ENCODE data around the gene TMEM167A.

The TMEM167A gene

GRCh38 chr5:83095957-83096539 is 18.9 kb upstream of the TMEM167A start:
- Histone ChIP-seq H3K27ac (ENCODE audit: low read length, poor library complexity, severe bottlenecking) (no peak overlapping the region), H3K23ac (ENCODE audit: low read length in 2 of 2) (no peak overlapping the region), H3K27me3 (ENCODE audit: control insufficient read depth in 1 of 2, insufficient read depth in 1 of 2, low read length in 2 of 2) (no peaks in the 10 kb centered on the region), H3K4me3 (ENCODE audit: insufficient read depth in 1 of 2, low read depth in 1 of 2, low read length in 2 of 2) (peak overlapping the region in 1 of 2 experiments; percentile 21), H2AK5ac (ENCODE audit: low read length, severe bottlenecking) (peak overlapping the region; percentile 45), H2BK12ac (ENCODE audit: low read length in 2 of 2) (no peak overlapping the region), H2AFZ (ENCODE audit: low read depth, low read length) (no peak overlapping the region), H2BK120ac (ENCODE audit: low read depth, low read length) (no peak overlapping the region), H2BK5ac (ENCODE audit: low read depth, low read length, poor library complexity, severe bottlenecking) (no peak overlapping the region), H3K4me2 (ENCODE audit: low read length, poor library complexity, severe bottlenecking) (no peak overlapping the region), H2BK15ac (ENCODE audit: low read depth, poor library complexity, severe bottlenecking) (peak overlapping the region; percentile 36), H4K91ac (ENCODE audit: low read length) (no peak overlapping the region), H3K18ac (ENCODE audit: low read depth in 1 of 2, low read length in 2 of 2) (no peak overlapping the region), H3K4ac (ENCODE audit: low read depth in 1 of 2, low read length in 2 of 2) (no peak overlapping the region), H3K14ac (ENCODE audit: low read length in 2 of 2) (no peak overlapping the region), H3K9me3 (ENCODE audit: control insufficient read depth, low read length) (peaks cover 18% of the 10 kb centered on the region), H3K79me1 (replicated peaks; ENCODE audit: low read length, poor library complexity, severe bottlenecking) (peaks cover 9% of the 10 kb centered on the region), H3K9ac (ENCODE audit: low read length) (peak overlapping the region; percentile 19), H3K36me3 (ENCODE audit: control insufficient read depth in 1 of 2, insufficient read depth in 2 of 2, low read depth in 1 of 2, low read length in 2 of 2) (no peaks in the 10 kb centered on the region), H3K4me1 (ENCODE audit: control insufficient read depth, insufficient read depth, low read depth, low read length) (peaks cover 7% of the 10 kb centered on the region), H4K8ac (ENCODE audit: low read length) (no peak overlapping the region)
- peak; percentile 85 for DNase-seq
- WGBS: 51% methylated on average over 6 of the region's 6 CpGs

GRCh38 chr5:83095163-83095956 is 18.2 kb upstream of the TMEM167A start:
- Histone ChIP-seq H4K8ac (ENCODE audit: low read length) (no peak overlapping the region), H3K14ac (ENCODE audit: low read length in 2 of 2) (no peak overlapping the region), H2AFZ (ENCODE audit: low read depth, low read length) (no peak overlapping the region), H3K4me2 (ENCODE audit: low read length, poor library complexity, severe bottlenecking) (no peak overlapping the region), H3K18ac (ENCODE audit: low read depth in 1 of 2, low read length in 2 of 2) (no peak overlapping the region), H3K9ac (ENCODE audit: low read length) (peak overlapping the region; percentile 19), H3K36me3 (ENCODE audit: control insufficient read depth in 1 of 2, insufficient read depth in 2 of 2, low read depth in 1 of 2, low read length in 2 of 2) (no peaks in the 10 kb centered on the region), H2BK5ac (ENCODE audit: low read depth, low read length, poor library complexity, severe bottlenecking) (no peak overlapping the region), H2AK5ac (ENCODE audit: low read length, severe bottlenecking) (no peak overlapping the region), H3K4me3 (ENCODE audit: insufficient read depth in 1 of 2, low read depth in 1 of 2, low read length in 2 of 2) (no peak overlapping the region), H4K91ac (ENCODE audit: low read length) (no peak overlapping the region), H3K4me1 (ENCODE audit: control insufficient read depth, insufficient read depth, low read depth, low read length) (peaks cover 7% of the 10 kb centered on the region), H3K79me1 (replicated peaks; ENCODE audit: low read length, poor library complexity, severe bottlenecking) (peaks cover 9% of the 10 kb centered on the region), H3K9me3 (ENCODE audit: control insufficient read depth, low read length) (peaks cover 18% of the 10 kb centered on the region), H3K27ac (ENCODE audit: low read length, poor library complexity, severe bottlenecking) (no peak overlapping the region), H3K23ac (ENCODE audit: low read length in 2 of 2) (no peak overlapping the region), H2BK120ac (ENCODE audit: low read depth, low read length) (no peak overlapping the region), H3K4ac (ENCODE audit: low read depth in 1 of 2, low read length in 2 of 2) (peak overlapping the region in 1 of 2 experiments; percentile 2), H2BK15ac (ENCODE audit: low read depth, poor library complexity, severe bottlenecking) (no peak overlapping the region), H3K27me3 (ENCODE audit: control insufficient read depth in 1 of 2, insufficient read depth in 1 of 2, low read length in 2 of 2) (no peaks in the 10 kb centered on the region), H2BK12ac (ENCODE audit: low read length in 2 of 2) (no peak overlapping the region)
- no peak for DNase-seq
- WGBS: 83% methylated on average over 3 of the region's 3 CpGs

- Histone ChIP-seq H2BK5ac (ENCODE audit: low read depth, low read length, poor library complexity, severe bottlenecking) (no peak overlapping the region), H3K9ac (ENCODE audit: low read length) (no peak overlapping the region)
- 100% methylated on average over 4 of the region's 4 CpGs for WGBS
These were observed 16.5 kb upstream of the TMEM167A start for GRCh38 chr5:83093692-83094091.

GRCh38 chr5:83092619-83093018 is 15.4 kb upstream of the TMEM167A start:
- Histone ChIP-seq H3K4me2 (ENCODE audit: low read length, poor library complexity, severe bottlenecking) (no peak overlapping the region), H3K79me1 (replicated peaks; ENCODE audit: low read length, poor library complexity, severe bottlenecking) (peaks cover 11% of the 10 kb centered on the region), H3K18ac (ENCODE audit: low read depth in 1 of 2, low read length in 2 of 2) (no peak overlapping the region), H3K9ac (ENCODE audit: low read length) (no peak overlapping the region), H2BK120ac (ENCODE audit: low read depth, low read length) (no peak overlapping the region), H2BK15ac (ENCODE audit: low read depth, poor library complexity, severe bottlenecking) (no peak overlapping the region), H3K4me1 (ENCODE audit: control insufficient read depth, insufficient read depth, low read depth, low read length) (peaks cover 7% of the 10 kb centered on the region), H3K9me3 (ENCODE audit: control insufficient read depth, low read length) (peaks cover 18% of the 10 kb centered on the region), H2AFZ (ENCODE audit: low read depth, low read length) (no peak overlapping the region), H2BK12ac (ENCODE audit: low read length in 2 of 2) (no peak overlapping the region), H3K4ac (ENCODE audit: low read depth in 1 of 2, low read length in 2 of 2) (no peak overlapping the region), H3K23ac (ENCODE audit: low read length in 2 of 2) (no peak overlapping the region), H2BK5ac (ENCODE audit: low read depth, low read length, poor library complexity, severe bottlenecking) (no peak overlapping the region), H3K27ac (ENCODE audit: low read length, poor library complexity, severe bottlenecking) (no peak overlapping the region), H3K4me3 (ENCODE audit: insufficient read depth in 1 of 2, low read depth in 1 of 2, low read length in 2 of 2) (no peak overlapping the region), H3K14ac (ENCODE audit: low read length in 2 of 2) (no peak overlapping the region), H3K27me3 (ENCODE audit: control insufficient read depth in 1 of 2, insufficient read depth in 1 of 2, low read length in 2 of 2) (no peaks in the 10 kb centered on the region), H4K91ac (ENCODE audit: low read length) (no peak overlapping the region), H2AK5ac (ENCODE audit: low read length, severe bottlenecking) (no peak overlapping the region), H4K8ac (ENCODE audit: low read length) (no peak overlapping the region), H3K36me3 (ENCODE audit: control insufficient read depth in 1 of 2, insufficient read depth in 2 of 2, low read depth in 1 of 2, low read length in 2 of 2) (no peaks in the 10 kb centered on the region)
- no CpG with 5 or more reads among the region's 2 CpGs for WGBS
- no peak for DNase-seq

More at GRCh38 chr5:83093692-83094091, 16.5 kb upstream of the TMEM167A start:
- peaks cover 7% of the 10 kb centered on the region for H3K4me1 ChIP-seq (ENCODE audit: control insufficient read depth, insufficient read depth, low read depth, low read length)
- H3K18ac ChIP-seq (ENCODE audit: low read depth in 1 of 2, low read length in 2 of 2): no peak overlapping the region
- H3K27ac ChIP-seq (ENCODE audit: low read length, poor library complexity, severe bottlenecking): no peak overlapping the region
- H3K23ac ChIP-seq (ENCODE audit: low read length in 2 of 2): no peak overlapping the region
- H4K91ac ChIP-seq (ENCODE audit: low read length): no peak overlapping the region
- H2AFZ ChIP-seq (ENCODE audit: low read depth, low read length): no peak overlapping the region
- no peak overlapping the region for H3K4ac ChIP-seq (ENCODE audit: low read depth in 1 of 2, low read length in 2 of 2)
- H3K4me3 ChIP-seq (ENCODE audit: insufficient read depth in 1 of 2, low read depth in 1 of 2, low read length in 2 of 2): no peak overlapping the region
- H3K36me3 ChIP-seq (ENCODE audit: control insufficient read depth in 1 of 2, insufficient read depth in 2 of 2, low read depth in 1 of 2, low read length in 2 of 2): no peaks in the 10 kb centered on the region
- no peak overlapping the region for H2BK15ac ChIP-seq (ENCODE audit: low read depth, poor library complexity, severe bottlenecking)
- no peak overlapping the region for H4K8ac ChIP-seq (ENCODE audit: low read length)
- no peak overlapping the region for H2AK5ac ChIP-seq (ENCODE audit: low read length, severe bottlenecking)
- H3K14ac ChIP-seq (ENCODE audit: low read length in 2 of 2): no peak overlapping the region
- no peak overlapping the region for H2BK120ac ChIP-seq (ENCODE audit: low read depth, low read length)
- H3K9me3 ChIP-seq (ENCODE audit: control insufficient read depth, low read length): peaks cover 18% of the 10 kb centered on the region
- H3K79me1 ChIP-seq (replicated peaks; ENCODE audit: low read length, poor library complexity, severe bottlenecking): peaks cover 11% of the 10 kb centered on the region
- DNase-seq: no peak
- H3K27me3 ChIP-seq (ENCODE audit: control insufficient read depth in 1 of 2, insufficient read depth in 1 of 2, low read length in 2 of 2): no peaks in the 10 kb centered on the region
- H3K4me2 ChIP-seq (ENCODE audit: low read length, poor library complexity, severe bottlenecking): no peak overlapping the region
- H2BK12ac ChIP-seq (ENCODE audit: low read length in 2 of 2): no peak overlapping the region

Measured in mesenchymal stem cell (in vitro differentiated cells and primary cell).